SU-DHL-6 (cell line): ENCODE measurements around the gene DFFB.

Source experiments
- H2AFZ ChIP-seq: fragments of 200-600 bp; sonication (generic); 2 replicates; pipeline ENCODE4 v1.6.1; 2014; ENCODE audit warnings: low read depth, mild to moderate bottlenecking, moderate library complexity, mixed read lengths, antibody characterized with exemption, low read length; ENCODE audit not compliant: severe bottlenecking
- H3F3A ChIP-seq: fragments of 200-600 bp; shearing (Covaris generic); 2 replicates; pipeline ENCODE4 v1.6.0; 2016; ENCODE audit warnings: antibody characterized with exemption, mild to moderate bottlenecking; ENCODE audit not compliant: insufficient read depth
- H3K27ac ChIP-seq: fragments of 200-600 bp; sonication (generic); 2 replicates; pipeline ENCODE4 v1.5.1; 2016; ENCODE audit warnings: low read depth, mild to moderate bottlenecking, low read length, moderate library complexity, mixed read lengths
- H3K27me3 ChIP-seq: fragments of 200-600 bp; sonication (generic), shearing (Covaris generic); 2 replicates; pipeline ENCODE4 v1.6.0; 2014; ENCODE audit warnings: mild to moderate bottlenecking, low read length
- H3K36me3 ChIP-seq: fragments of 200-600 bp; sonication (generic); 2 replicates; pipeline ENCODE4 v1.6.1; 2014; ENCODE audit warnings: mild to moderate bottlenecking, low read length, mixed read lengths
- H3K4me2 ChIP-seq: fragments of 300-600, 200-600 bp; shearing (Covaris generic), sonication (generic); 2 replicates; pipeline ENCODE4 v1.6.0; 2014; ENCODE audit warnings: low read length, low read depth, mild to moderate bottlenecking; ENCODE audit not compliant: poor library complexity, severe bottlenecking
- H3K4me3 ChIP-seq: fragments of 200-600 bp; sonication (generic); 2 replicates; pipeline ENCODE4 v1.5.1; 2014; ENCODE audit warnings: antibody characterized with exemption, low read length, mild to moderate bottlenecking, mixed read lengths; ENCODE audit not compliant: insufficient read depth, poor library complexity, severe bottlenecking
- H3K79me2 ChIP-seq: fragments of 200-600 bp; sonication (generic); 2 replicates; pipeline ENCODE4 v1.6.1; 2014; ENCODE audit warnings: mild to moderate bottlenecking, low read length, moderate library complexity; ENCODE audit not compliant: insufficient read depth
- H3K9ac ChIP-seq: fragments of 200-600 bp; sonication (generic); 2 replicates; pipeline ENCODE4 v1.7.0; 2014; ENCODE audit warnings: mild to moderate bottlenecking, low read length
- H3K9me2 ChIP-seq: fragments of 200-600 bp; sonication (generic); replicated peaks from 2 replicates; pipeline ENCODE4 v1.6.1; 2014; ENCODE audit warnings: low read length; ENCODE audit not compliant: insufficient read depth
- H3K9me3 ChIP-seq: fragments of 200-600 bp; sonication (generic); 2 replicates; pipeline ENCODE4 v1.6.1; 2014; ENCODE audit warnings: low read length, mixed read lengths; ENCODE audit not compliant: insufficient read depth
- H4K20me1 ChIP-seq: fragments of 200-600 bp; sonication (generic); 2 replicates; pipeline ENCODE4 v1.6.1; 2014; ENCODE audit warnings: low read depth, mild to moderate bottlenecking, antibody characterized with exemption, low read length, moderate library complexity, mixed read lengths
- CTCF ChIP-seq: fragments of 200-600 bp; sonication (generic); IDR thresholded peaks from one replicate; pipeline ENCODE4 v1.5.1; 2017; ENCODE audit warnings: antibody characterized with exemption, mild to moderate bottlenecking, low read length, moderate library complexity; ENCODE audit not compliant: insufficient read depth, poor library complexity, severe bottlenecking
- EZH2phosphoT487 ChIP-seq: fragments of 200-600 bp; sonication (generic), shearing (Covaris generic); conservative IDR thresholded peaks from 2 replicates; pipeline ENCODE4 v1.6.1; 2018; ENCODE audit warnings: mild to moderate bottlenecking, antibody characterized with exemption, low read length, moderate library complexity, mixed read lengths

Gene DFFB

GRCh38 chr1:3811595-3811911 lies 45.7 kb upstream of the DFFB start:
- no peaks in the 10 kb centered on the region for H3K9me3 ChIP-seq
- no peak overlapping the region for H2AFZ ChIP-seq
- no peak overlapping the region for H3K4me3 ChIP-seq

GRCh38 chr1:3814065-3814464 lies 43.2 kb upstream of the DFFB start:
- no peaks in the 10 kb centered on the region for H3K9me2 ChIP-seq
- H3K79me2 ChIP-seq = no peaks in the 10 kb centered on the region
- H3K9me3 ChIP-seq = no peaks in the 10 kb centered on the region
- no peaks in the 10 kb centered on the region for H3K27me3 ChIP-seq
- no peak overlapping the region for H3K4me2 ChIP-seq
- H3K4me3 ChIP-seq = no peak overlapping the region
- no peaks in the 10 kb centered on the region for H3K36me3 ChIP-seq
- no peaks in the 10 kb centered on the region for H3F3A ChIP-seq
- no peak overlapping the region for H2AFZ ChIP-seq
- H3K9ac ChIP-seq = no peak overlapping the region
- H3K27ac ChIP-seq = no peak overlapping the region
- no peaks in the 10 kb centered on the region for H4K20me1 ChIP-seq
- no peak for TF ChIP-seq CTCF
- TF ChIP-seq EZH2phosphoT487 = no peak

More at GRCh38 chr1:3811595-3811911, 45.7 kb upstream of the DFFB start:
- H3K9ac ChIP-seq = no peak overlapping the region
- TF ChIP-seq CTCF (no peak), EZH2phosphoT487 (no peak)
- H3K9me2 ChIP-seq = no peaks in the 10 kb centered on the region
- no peaks in the 10 kb centered on the region for H3F3A ChIP-seq
- no peaks in the 10 kb centered on the region for H4K20me1 ChIP-seq
- H3K79me2 ChIP-seq = no peaks in the 10 kb centered on the region
- no peak overlapping the region for H3K27ac ChIP-seq
- H3K27me3 ChIP-seq = no peaks in the 10 kb centered on the region
- no peak overlapping the region for H3K4me2 ChIP-seq
- H3K36me3 ChIP-seq = no peaks in the 10 kb centered on the region

GRCh38 chr1:3814771-3815561 lies 42.3 kb upstream of the DFFB start:
- Histone ChIP-seq H3K9ac (no peak overlapping the region), H3F3A (no peaks in the 10 kb centered on the region), H3K4me2 (no peak overlapping the region), H3K9me2 (no peaks in the 10 kb centered on the region), H3K27ac (no peak overlapping the region), H3K4me3 (no peak overlapping the region), H3K79me2 (no peaks in the 10 kb centered on the region), H3K27me3 (no peaks in the 10 kb centered on the region), H4K20me1 (no peaks in the 10 kb centered on the region), H3K9me3 (no peaks in the 10 kb centered on the region), H3K36me3 (no peaks in the 10 kb centered on the region), H2AFZ (no peak overlapping the region)
- TF ChIP-seq CTCF = no peak
